COLO829 (cell line): Measurements from ENCODE around the gene TCF4.

Experiments
- DNase-seq: peaks from one replicate; pipeline ENCODE4 v3.0.0; 2012; ENCODE audit warnings: low spot score

Gene TCF4

DNA sequence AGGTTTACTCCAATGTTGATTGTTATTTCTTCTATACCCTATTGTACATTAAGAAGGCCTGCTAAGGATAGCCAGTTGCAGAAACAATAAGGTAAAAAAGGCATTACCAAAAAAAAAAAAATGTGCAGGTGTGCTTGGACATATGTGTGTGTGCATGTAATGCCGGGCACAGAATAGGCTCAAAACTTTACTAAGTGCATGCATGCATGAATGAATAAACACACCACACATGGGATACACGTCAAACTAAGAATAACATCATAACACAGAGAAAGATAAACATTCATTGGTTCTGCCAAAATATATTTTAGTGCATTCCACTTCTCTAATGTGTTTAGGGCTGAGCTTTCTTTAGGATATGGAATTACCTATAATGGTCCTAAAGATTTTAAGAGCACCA, 298.2 kb downstream of the TCF4 start:
- no peak for DNase-seq

- no peak for DNase-seq
Observed at GRCh38 chr18:55289048-55289447, 298.9 kb downstream of the TCF4 start.

DNA sequence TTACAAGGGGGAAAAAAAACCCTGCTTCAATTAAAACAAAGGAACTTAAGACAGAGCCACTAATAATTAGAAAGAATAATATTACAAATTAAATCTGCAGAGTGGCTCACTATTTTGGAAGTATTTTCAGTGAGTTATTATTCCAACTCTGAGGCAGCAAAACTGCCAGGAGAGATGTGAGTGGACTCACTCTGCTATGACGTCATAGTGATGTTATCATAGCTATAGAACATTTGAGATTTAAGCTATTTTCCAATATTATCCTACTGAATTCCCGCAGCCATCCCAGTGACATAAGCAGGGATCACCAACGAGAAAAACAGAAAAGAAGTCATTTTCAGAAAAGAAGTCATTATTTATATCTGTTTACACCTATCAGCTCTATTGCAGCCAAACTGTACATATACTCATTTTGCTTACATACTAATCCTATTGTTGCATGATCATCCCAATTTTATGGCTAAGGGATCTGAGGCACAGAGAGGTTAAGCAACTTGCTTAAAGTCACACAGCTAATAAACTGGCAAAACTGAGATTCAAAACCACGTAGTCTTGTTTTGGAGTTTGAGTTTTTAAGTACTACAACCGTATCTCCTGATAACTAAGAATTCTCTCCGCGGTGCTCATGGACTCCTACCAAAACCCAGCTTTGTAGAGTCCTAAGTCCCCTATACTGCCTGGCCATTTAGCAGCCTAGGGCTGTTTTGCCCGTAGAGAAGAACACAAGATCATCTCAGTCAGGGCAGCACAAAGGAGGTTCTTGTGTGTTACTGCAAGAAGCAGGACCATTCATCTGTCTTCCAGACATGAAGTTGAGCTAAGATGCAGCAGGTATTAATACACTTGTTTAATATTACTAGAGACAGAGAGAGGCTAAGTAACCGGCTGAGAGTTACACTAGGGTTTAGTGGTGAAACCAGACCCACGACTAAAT, 299.8 kb downstream of the TCF4 start:
- DNase-seq, result no peak

DNA sequence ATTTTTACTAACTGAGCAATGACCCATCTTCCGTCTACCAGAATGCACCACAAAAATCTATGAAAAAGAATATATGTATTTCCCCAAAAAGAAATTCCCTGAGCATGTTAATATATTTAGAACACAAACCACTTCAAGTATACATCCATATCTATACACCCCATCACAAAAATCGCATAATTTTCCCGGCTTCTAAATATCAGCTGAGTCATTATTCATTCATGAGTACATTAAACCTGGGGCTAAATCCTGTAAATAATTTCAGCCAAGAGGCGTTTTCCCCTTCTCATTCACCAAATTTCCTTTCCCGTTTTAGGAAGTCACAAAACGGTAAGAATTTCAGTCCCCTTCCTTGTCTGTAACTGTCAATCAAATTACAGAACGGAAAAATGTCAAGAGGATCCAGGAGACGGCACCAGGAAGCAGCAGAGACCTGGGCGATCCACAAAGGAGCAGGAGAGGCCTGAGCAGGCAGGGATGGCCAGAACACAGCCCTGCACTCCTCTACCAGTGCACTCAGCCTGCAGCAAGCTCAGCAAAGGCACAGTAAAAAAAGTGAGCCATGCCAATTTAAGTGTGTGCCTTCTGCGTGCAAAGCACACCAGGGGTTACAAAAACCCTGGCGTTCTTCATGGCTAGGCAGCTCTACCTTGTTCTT, 300.7 kb downstream of the TCF4 start:
- no peak for DNase-seq

- no peak for DNase-seq
Observed at GRCh38 chr18:55286257-55286825, 301.7 kb downstream of the TCF4 start.

DNA sequence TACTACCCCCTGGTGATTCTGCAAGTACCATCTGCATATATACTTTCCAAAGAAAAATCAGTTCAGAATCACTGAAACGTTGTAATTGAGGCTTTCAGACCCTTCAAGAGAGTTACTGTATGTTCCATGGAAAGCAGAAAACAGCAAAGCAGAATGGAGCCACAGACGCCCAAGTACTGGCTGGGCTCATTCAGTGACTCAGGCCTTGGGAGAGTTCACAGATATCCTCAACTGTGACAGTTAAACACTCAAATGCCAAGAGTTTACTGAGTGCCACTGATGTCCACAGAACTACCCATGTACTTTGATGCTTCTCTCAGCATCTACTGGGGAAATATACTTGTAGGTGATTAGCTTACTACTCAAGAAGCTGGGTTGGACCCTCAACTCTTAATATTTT, 303.4 kb downstream of the TCF4 start:
- DNase-seq, result no peak

DNA sequence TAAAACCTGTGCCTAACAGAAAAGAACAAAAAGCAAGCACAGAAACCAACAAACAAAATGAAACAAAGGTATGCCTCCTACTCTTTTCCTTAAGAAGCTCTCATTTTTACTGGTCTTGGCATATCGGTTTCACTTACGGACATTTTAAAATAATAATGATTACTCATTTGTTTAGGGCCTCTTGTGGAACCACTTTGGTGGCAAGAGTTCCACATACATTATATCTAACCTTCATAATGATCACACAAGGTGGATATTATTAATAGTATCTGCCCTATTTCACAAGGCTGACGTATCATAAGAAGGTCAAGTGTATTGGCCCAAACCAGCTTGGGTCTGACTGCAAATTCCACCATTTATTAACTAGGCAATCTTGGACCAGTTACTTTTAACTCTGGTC, 304.7 kb downstream of the TCF4 start:
- no peak for DNase-seq

DNA sequence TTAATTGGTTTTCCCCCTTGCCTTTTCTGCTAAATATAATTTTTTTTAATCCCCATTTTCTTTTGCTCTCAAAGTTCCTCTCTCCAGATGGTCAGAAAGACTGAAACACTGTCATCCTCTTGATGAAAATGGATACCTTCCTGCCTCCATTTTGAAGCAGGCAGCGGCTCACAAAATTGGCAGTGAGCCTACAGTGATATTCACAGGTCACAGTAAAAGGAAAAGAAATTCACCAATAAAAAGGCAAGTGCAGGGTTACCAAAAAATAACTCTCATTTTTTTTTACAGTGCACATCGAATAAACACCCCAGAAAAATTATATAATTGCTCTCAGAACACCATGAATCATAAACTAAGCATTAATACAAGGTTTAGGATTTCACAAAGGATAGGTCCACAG, 307.5 kb downstream of the TCF4 start:
- no peak for DNase-seq

DNA sequence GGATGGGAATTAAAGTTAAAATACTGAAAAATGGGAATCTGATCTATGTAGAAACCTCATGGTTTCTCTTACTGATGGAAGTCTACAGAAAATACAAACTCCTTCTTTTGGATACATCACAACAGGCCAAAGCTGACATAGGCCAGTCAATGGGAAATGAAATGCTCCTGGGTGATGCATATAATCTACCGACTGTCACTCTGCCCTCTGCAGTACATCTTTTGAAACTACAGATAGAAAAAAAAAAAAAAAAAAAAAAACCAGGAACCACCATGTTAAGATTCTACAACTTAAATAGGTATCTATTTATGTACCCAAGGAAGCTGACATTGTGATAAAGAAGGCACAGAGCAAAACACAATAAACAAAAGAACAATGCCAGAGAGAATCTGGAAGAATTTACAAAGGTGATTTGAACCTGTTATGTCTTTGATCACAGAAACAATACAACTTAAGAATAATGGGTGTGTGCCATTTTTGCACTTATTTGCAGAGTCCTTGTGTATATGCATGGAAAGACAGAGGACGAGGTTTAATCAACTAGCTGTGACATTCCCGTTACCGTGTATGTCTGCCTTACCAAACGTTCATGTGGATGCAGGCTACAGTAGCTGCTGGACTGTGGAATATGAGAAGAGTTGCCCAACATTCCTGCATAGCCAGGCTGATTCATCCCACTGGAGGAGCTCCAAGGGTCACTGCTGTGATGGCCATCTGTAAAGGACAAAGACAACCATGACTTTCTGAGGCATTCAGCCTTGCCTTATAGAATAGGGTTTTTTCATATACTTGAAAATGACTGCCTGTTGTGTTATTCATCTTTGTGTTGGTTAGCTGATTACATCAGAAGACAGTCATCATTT, 312.7 kb downstream of the TCF4 start:
- peak; percentile 7 for DNase-seq

GRCh38 chr18:55272510-55273243, 315.3 kb downstream of the TCF4 start:
- DNase-seq, result no peak

DNA sequence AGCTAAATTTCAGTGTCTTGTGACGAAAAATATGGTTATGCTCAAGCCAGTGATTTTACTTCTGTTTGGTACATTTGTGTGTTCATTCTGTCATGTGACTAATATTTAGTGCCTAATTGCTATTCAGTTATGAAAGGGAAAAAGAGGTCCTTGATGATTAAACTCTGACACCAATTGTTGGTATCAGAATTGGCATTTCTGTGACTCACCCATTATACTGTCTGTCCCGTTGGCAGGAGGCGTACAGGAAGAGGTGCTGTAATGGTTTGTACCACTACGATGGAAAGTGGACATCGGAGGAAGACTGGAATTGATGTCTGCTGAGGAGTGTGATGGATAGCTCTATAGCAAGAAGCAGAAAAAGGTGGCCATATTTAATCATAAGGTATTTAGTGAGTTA, 318.4 kb downstream of the TCF4 start:
- DNase-seq, result no peak

- DNase-seq, result no peak
Observed at GRCh38 chr18:55268628-55269275, 319.2 kb downstream of the TCF4 start.

DNA sequence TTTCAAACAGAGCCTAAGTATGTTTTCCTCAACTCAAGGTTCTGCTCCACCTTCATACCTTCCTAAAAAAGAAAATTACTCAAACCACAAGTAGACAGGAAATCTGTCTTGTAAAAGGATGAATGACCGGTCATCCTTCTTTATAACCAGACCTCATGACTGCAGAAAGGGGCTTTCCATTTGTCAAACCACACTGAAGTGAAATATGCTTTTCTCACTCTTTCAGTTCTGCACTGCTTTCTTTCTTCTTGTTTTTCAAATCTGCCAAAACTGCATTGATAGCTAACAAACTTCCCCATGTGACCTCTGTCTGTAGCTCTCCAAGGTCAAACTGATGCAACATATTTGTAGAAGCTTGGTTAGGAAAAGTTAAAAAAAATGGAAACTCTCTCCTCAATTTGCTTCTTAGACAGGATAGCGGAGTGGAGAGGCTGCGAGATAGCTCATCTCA, 319.8 kb downstream of the TCF4 start:
- DNase-seq, result no peak

DNA sequence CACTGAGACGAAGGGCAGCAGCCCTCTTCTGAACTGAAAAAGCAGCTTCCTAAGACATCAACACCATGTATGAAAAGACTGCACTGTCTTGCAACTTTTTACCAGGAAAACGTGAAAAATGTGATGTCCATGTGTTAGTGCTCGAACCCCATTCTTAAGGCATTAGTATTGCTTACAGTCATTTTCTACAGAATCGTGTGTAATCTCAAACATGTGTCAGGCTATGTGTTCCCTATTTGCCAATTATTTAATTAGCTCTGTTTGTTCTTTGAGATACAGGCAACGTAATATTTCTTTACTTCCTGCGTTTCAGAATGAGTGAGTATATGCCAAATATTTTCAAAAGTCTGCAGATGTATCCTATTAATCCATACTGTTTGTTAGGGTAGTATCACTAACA, 321.0 kb downstream of the TCF4 start:
- DNase-seq, result no peak

DNA sequence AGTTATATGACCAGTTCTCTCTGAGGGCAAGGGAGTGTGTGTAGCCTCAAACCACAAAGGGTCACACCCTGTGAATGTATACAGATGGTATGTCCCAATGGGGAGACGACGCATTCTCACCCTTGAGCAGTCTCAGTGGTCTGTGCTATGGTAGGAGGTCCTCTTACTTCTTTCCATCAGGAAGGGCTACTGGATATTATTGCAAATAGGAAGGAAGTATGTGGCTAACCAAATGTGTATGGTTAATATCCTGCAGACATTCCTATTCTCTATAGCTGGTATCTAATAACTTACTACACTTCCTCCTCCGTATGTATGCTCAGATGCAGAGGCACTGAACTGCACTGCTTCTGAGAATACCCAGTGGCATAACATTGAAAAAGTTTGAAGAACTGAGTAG, 322.0 kb downstream of the TCF4 start:
- DNase-seq, result no peak

DNA sequence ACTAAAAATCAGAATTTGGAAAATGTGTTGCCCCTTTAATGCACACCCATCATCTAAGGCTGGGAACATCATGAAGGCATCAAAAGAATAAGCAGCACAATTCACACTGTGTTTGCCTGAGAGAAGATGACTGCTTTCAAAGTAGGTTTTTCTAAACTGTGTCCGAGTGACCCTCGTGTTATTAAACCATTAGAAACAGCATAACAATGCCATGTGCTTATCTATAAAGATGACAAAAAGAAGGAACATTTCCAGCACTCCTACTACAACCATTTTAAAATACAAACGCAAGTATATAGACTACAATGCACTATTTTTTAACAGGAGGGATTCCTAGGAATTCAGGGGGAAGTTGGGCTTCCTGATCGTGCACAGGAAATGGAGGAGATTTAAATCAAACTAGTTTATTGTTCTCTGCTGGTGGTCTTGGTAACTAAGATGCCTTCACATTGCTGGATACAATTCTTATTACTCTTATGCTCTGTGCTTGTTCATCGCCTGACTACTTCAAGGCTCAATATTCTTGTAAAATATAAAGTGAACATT, 322.8 kb downstream of the TCF4 start:
- no peak for DNase-seq

DNA sequence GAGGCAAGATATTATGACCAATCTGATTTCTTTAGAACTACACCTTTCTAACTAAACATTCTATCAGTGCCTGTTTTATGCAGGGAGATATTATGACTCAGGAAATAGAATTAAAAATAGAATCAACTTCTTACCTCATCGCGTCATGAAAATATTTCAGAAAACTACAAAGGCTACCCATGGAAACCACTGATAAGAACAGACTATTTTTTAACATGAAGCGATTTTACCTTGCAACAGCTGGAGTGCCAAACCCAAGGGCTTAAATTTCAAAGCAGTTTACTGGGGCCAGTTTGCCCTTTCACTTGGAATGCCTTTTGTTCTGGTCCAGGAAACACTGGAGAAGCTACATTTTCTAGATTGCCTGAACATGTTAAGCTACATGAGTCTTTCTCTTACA, 323.9 kb downstream of the TCF4 start:
- no peak for DNase-seq

- no peak for DNase-seq
Observed at GRCh38 chr18:55262021-55262560, 325.9 kb downstream of the TCF4 start.

- no peak for DNase-seq
Observed at GRCh38 chr18:55261253-55261652, 326.7 kb downstream of the TCF4 start.

DNA sequence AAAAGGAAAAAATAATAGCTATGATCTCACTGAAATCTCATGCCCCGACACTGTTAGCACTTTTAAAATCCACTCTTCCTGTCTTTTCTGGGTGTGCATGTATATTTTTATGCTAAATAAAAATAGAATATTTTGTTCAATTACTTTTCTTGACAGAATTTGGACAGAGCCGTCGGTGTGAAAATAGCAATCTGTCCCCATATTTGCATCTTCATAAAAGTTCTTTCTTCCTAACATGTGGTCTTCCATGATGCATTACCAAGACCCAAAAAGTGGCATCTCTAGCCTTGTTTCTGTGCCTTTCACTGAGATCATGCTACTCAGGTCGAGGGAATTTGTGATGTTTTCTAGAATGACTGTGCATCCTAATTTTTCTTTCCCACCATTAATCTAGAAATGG, 329.9 kb downstream of the TCF4 start:
- DNase-seq, result no peak
